IMR-90 (cell line): Measurements from ENCODE around the gene KRT73. TPM values are rescaled to one million over a fixed set of nuclear protein-coding genes. Genes with fewer than 3 reads are reported as not detected.

Experiments used
- ATAC-seq: fragments of 200-7000 bp; cut with Tn5 transposase; 2 replicates; pipeline ENCODE4 v1.9.1; 2020; ENCODE audit warnings: low read depth, mild to moderate bottlenecking, moderate library complexity
- BruUV-seq: library from RNA; stranded (reverse); fragments of 400-500 nt; replicated peaks from 2 replicates; lab custom pipeline; 2021; lab: Mats Ljungman, UMichigan
- CTCF ChIA-PET: fragments of 300-600 bp; formaldehyde crosslinking; extraction: SDS; loops from one replicate; lab custom pipeline; 2021; ENCODE audit warnings: antibody characterized with exemption; lab: Yijun Ruan, JAX
- POLR2A ChIA-PET: fragments of 300-600 bp; sonication (Branson Sonifier 250); formaldehyde crosslinking; loops from one replicate; lab custom pipeline; 2022; ENCODE audit warnings: antibody characterized with exemption; ENCODE audit not compliant: unreplicated experiment; lab: Charles Lee
- DNase-seq: peaks from one replicate; pipeline ENCODE4 v3.0.0; 2013
- H2AFZ ChIP-seq: replicated peaks from 2 replicates; pipeline ENCODE3; 2013; ENCODE audit warnings: low read length, mild to moderate bottlenecking; ENCODE audit not compliant: poor library complexity
- H2AK5ac ChIP-seq: 2 replicates; pipeline ENCODE4 v1.6.1; 2013; ENCODE audit warnings: low read depth, low read length, inconsistent platforms
- H2AK9ac ChIP-seq: replicated peaks from 2 replicates; pipeline ENCODE3; 2013; ENCODE audit warnings: mild to moderate bottlenecking, low read depth, low read length, moderate library complexity; ENCODE audit not compliant: poor library complexity
- H2BK120ac ChIP-seq: 2 replicates; pipeline ENCODE4 v1.6.1; 2013; ENCODE audit warnings: low read depth, low read length, inconsistent platforms
- H2BK15ac ChIP-seq: 3 replicates; pipeline ENCODE4 v1.6.1; 2013; ENCODE audit warnings: low read depth, low read length, inconsistent platforms
- H2BK20ac ChIP-seq: 2 replicates; pipeline ENCODE4 v1.6.1; 2013; ENCODE audit warnings: low read depth, mild to moderate bottlenecking, inconsistent platforms, low read length, moderate library complexity
- H2BK5ac ChIP-seq: 2 replicates; pipeline ENCODE4 v1.6.1; 2013; ENCODE audit warnings: mild to moderate bottlenecking, low read depth, low read length, inconsistent platforms; ENCODE audit not compliant: poor library complexity, severe bottlenecking
- H3K14ac ChIP-seq: replicated peaks from 2 replicates; pipeline ENCODE4 v1.6.1; 2013; ENCODE audit warnings: low read depth, low read length, inconsistent platforms
- H3K18ac ChIP-seq: 2 replicates; pipeline ENCODE4 v1.6.1; 2013; ENCODE audit warnings: low read depth, low read length, control low read depth
- H3K23ac ChIP-seq: 2 replicates; pipeline ENCODE4 v1.6.1; 2013; ENCODE audit warnings: low read depth, low read length, inconsistent platforms
- H3K27ac ChIP-seq: 2 replicates; pipeline ENCODE4 v1.5.1; 2013; ENCODE audit warnings: mild to moderate bottlenecking, control low read depth, low read length; ENCODE audit not compliant: insufficient read depth
- H3K27me3 ChIP-seq: 2 replicates; pipeline ENCODE4 v1.6.1; 2013; ENCODE audit warnings: low read length; ENCODE audit not compliant: control insufficient read depth, insufficient read depth
- H3K36me3 ChIP-seq: 2 replicates; pipeline ENCODE4 v1.6.1; 2013; ENCODE audit warnings: low read length, mixed read lengths; ENCODE audit not compliant: control insufficient read depth, insufficient read depth
- H3K4ac ChIP-seq: 2 replicates; pipeline ENCODE4 v1.6.1; 2013; ENCODE audit warnings: low read depth, low read length, inconsistent platforms
- H3K4me1 ChIP-seq: 2 replicates; pipeline ENCODE4 v1.6.1; 2013; ENCODE audit warnings: low read length, mixed read lengths; ENCODE audit not compliant: control insufficient read depth, insufficient read depth
- H3K4me2 ChIP-seq: 2 replicates; pipeline ENCODE4 v1.6.1; 2013; ENCODE audit warnings: low read depth, mild to moderate bottlenecking, control low read depth, low read length, moderate library complexity
- H3K4me3 ChIP-seq: 2 replicates; pipeline ENCODE4 v1.5.1; 2013; ENCODE audit warnings: low read depth, mild to moderate bottlenecking, control low read depth, low read length, moderate library complexity; ENCODE audit not compliant: insufficient read depth
- H3K56ac ChIP-seq: 2 replicates; pipeline ENCODE4 v1.6.1; 2013; ENCODE audit warnings: low read length, inconsistent platforms; ENCODE audit not compliant: insufficient read depth; ENCODE audit errors: extremely low read depth
- H3K79me1 ChIP-seq, 2 experiments: 2 replicates each; pipeline ENCODE4 v1.6.1; 2013; ENCODE audit warnings: low read length in 2 of 2, inconsistent platforms in 1 of 2, low read depth in 1 of 2
- H3K9ac ChIP-seq: 2 replicates; pipeline ENCODE4 v1.6.1; 2013; ENCODE audit warnings: low read depth, low read length, control low read depth
- H3K9me1 ChIP-seq: 2 replicates; pipeline ENCODE4 v1.6.1; 2013; ENCODE audit warnings: low read length, inconsistent platforms; ENCODE audit not compliant: insufficient read depth
- H3K9me3 ChIP-seq: 2 replicates; pipeline ENCODE4 v1.6.1; 2013; ENCODE audit warnings: low read length; ENCODE audit not compliant: control insufficient read depth, insufficient read depth
- H4K20me1 ChIP-seq: 2 replicates; pipeline ENCODE4 v1.6.1; 2013; ENCODE audit warnings: low read length, inconsistent platforms; ENCODE audit not compliant: insufficient read depth
- H4K5ac ChIP-seq: 2 replicates; pipeline ENCODE4 v1.6.1; 2013; ENCODE audit warnings: mild to moderate bottlenecking, low read depth, low read length, control low read depth
- H4K8ac ChIP-seq, 2 experiments: 2 replicates each; pipeline ENCODE4 v1.6.1; 2013; ENCODE audit warnings: low read depth in 2 of 2, low read length in 2 of 2, control low read depth in 1 of 2, inconsistent platforms in 1 of 2
- H4K91ac ChIP-seq: 2 replicates; pipeline ENCODE4 v1.6.1; 2013; ENCODE audit warnings: low read depth, low read length, inconsistent platforms; ENCODE audit not compliant: insufficient read depth
- BHLHE40 ChIP-seq: fragments of 150-350 bp; IDR thresholded peaks from 2 replicates; pipeline ENCODE4 v1.6.1; 2016; ENCODE audit warnings: mild to moderate bottlenecking, low read depth, low read length
- CEBPB ChIP-seq: IDR thresholded peaks from 2 replicates; pipeline ENCODE4 v1.6.1; 2012; ENCODE audit warnings: low read depth, low read length, improper control_type of control experiment
- CHD1 ChIP-seq: IDR thresholded peaks from 2 replicates; pipeline ENCODE4 v1.6.1; 2012; ENCODE audit warnings: low read depth, low read length, improper control_type of control experiment
- CTCF ChIP-seq: conservative IDR thresholded peaks from 2 replicates; pipeline ENCODE4 v1.5.1; 2012; ENCODE audit warnings: mild to moderate bottlenecking, low read depth, low read length, improper control_type of control experiment
- ELK1 ChIP-seq: fragments of 150-350 bp; IDR thresholded peaks from 2 replicates; pipeline ENCODE4 v1.6.1; 2016; ENCODE audit warnings: low read depth, mild to moderate bottlenecking, low read length, moderate library complexity, borderline replicate concordance
- FOS ChIP-seq: fragments of 150-350 bp; IDR thresholded peaks from 2 replicates; pipeline ENCODE4 v1.6.1; 2016; ENCODE audit warnings: low read depth, low read length
- MAFK ChIP-seq: IDR thresholded peaks from 2 replicates; pipeline ENCODE4 v1.6.1; 2012; ENCODE audit warnings: low read depth, low read length, improper control_type of control experiment
- MAZ ChIP-seq: IDR thresholded peaks from 2 replicates; pipeline ENCODE4 v1.6.1; 2012; ENCODE audit warnings: low read depth, mild to moderate bottlenecking, low read length, improper control_type of control experiment, moderate library complexity, borderline replicate concordance
- MXI1 ChIP-seq: IDR thresholded peaks from 2 replicates; pipeline ENCODE4 v1.6.1; 2012; ENCODE audit warnings: low read depth, mild to moderate bottlenecking, low read length, moderate library complexity, borderline replicate concordance
- NFE2L2 ChIP-seq: fragments of 150-350 bp; IDR thresholded peaks from 2 replicates; pipeline ENCODE4 v1.6.1; 2016; ENCODE audit warnings: low read depth, mild to moderate bottlenecking, low read length
- POLR2A ChIP-seq: IDR thresholded peaks from 2 replicates; pipeline ENCODE4 v1.6.1; 2012; ENCODE audit warnings: mild to moderate bottlenecking, low read depth, low read length
- RAD21 ChIP-seq: IDR thresholded peaks from 2 replicates; pipeline ENCODE4 v1.6.1; 2012; ENCODE audit warnings: low read length, improper control_type of control experiment
- RCOR1 ChIP-seq: IDR thresholded peaks from 2 replicates; pipeline ENCODE4 v1.6.1; 2012; ENCODE audit warnings: mild to moderate bottlenecking, low read length, improper control_type of control experiment; ENCODE audit not compliant: insufficient replicate concordance
- RFX5 ChIP-seq: IDR thresholded peaks from 2 replicates; pipeline ENCODE4 v1.8.0; 2012; ENCODE audit warnings: low read depth, mild to moderate bottlenecking, low read length, moderate library complexity
- SMC3 ChIP-seq: fragments of 150-350 bp; IDR thresholded peaks from 2 replicates; pipeline ENCODE4 v1.6.1; 2016; ENCODE audit warnings: low read depth, mild to moderate bottlenecking, antibody characterized with exemption, low read length, moderate library complexity
- USF2 ChIP-seq: fragments of 150-350 bp; IDR thresholded peaks from 2 replicates; pipeline ENCODE4 v1.6.1; 2017; ENCODE audit warnings: mild to moderate bottlenecking, antibody characterized with exemption, low read length, low read depth
- WGBS, 2 experiments: methylation state at CpG; one replicate each; pipeline versions ENCODE4 v1.1.5 to v1.1.7; 2013; ENCODE audit warnings: missing lambda C conversion rate in 2 of 2; ENCODE audit not compliant: insufficient read length in 1 of 2; ENCODE audit errors: extremely low coverage in 2 of 2; 5-methylcytosine and 5-hydroxymethylcytosine counted together
- dilution Hi-C: fragments of 300-500 bp; cut with HindIII; formaldehyde crosslinking; loops from one replicate; pipeline ENCODE4 v1.14.3; 2018; ENCODE audit warnings: low sequenced_read_pairs; ENCODE audit not compliant: unreplicated experiment
- in situ Hi-C: fragments of 300-500 bp; cut with MboI; formaldehyde crosslinking; loops from 3 replicates; pipeline ENCODE4 v1.14.3; 2019; ENCODE audit warnings: low sequenced_read_pairs, inconsistent platforms, mixed read lengths
- intact Hi-C: fragments of 100-400 bp; cut with micrococcal nuclease; formaldehyde crosslinking; loops from 2 replicates; pipeline ENCODE4 v1.10.0; 2022
- polyA plus RNA-seq, 3 experiments: library from polyadenylated mRNA; depleted of rRNA; stranded (reverse); fragments of >200 nt; gene quantifications; 2 replicates each; pipeline ENCODE4 v1.2.3, GENCODE V29; 2012; ENCODE audit warnings: low replicate concordance in 1 of 3
- total RNA-seq: library from RNA; depleted of rRNA; stranded (reverse); fragments of >200 nt; gene quantifications from 2 replicates; pipeline ENCODE4 v1.2.3, GENCODE V29; 2012

Gene KRT73
- total and polyA plus RNA-seq, 2 of the 4 experiments (the other 2 are of a cell fraction): not detected

- Histone ChIP-seq H3K27me3 (peaks cover 41% of the 10 kb centered on the region), H2BK5ac (no peak overlapping the region)
Measured at GRCh38 chr12:52601671-52602070, 16.7 kb downstream of the KRT73 start.

More at GRCh38 chr12:52601671-52602070, 16.7 kb downstream of the KRT73 start:
- no peaks in the 10 kb centered on the region for H4K20me1 ChIP-seq
- TF ChIP-seq CTCF (no peak), MAFK (no peak), NFE2L2 (no peak), RCOR1 (no peak), USF2 (no peak), BHLHE40 (no peak), ELK1 (no peak), MAZ (no peak), RAD21 (no peak), CEBPB (no peak), SMC3 (no peak), CHD1 (no peak), FOS (no peak), RFX5 (no peak), POLR2A (no peak), MXI1 (no peak)
- no peaks in the 10 kb centered on the region for H3K36me3 ChIP-seq
- ATAC-seq (no peak), DNase-seq (no peak)
- no peak overlapping the region for H4K5ac ChIP-seq
- ChIA-PET CTCF (no interaction called here), POLR2A (no interaction called here)
- intact Hi-C loops: no loop called here
- H3K4ac ChIP-seq: no peak overlapping the region
- no peak overlapping the region for H3K4me2 ChIP-seq
- H3K4me3 ChIP-seq: no peak overlapping the region
- WGBS, 2 experiments: 29% methylated on average over 1 of the region's 4 CpGs; no CpG with 5 or more reads in 1 of the 2 experiments
- no peak overlapping the region for H3K18ac ChIP-seq
- H3K79me1 ChIP-seq: no peaks in the 10 kb centered on the region
- H3K9ac ChIP-seq: no peak overlapping the region
- no peak overlapping the region for H4K91ac ChIP-seq
- no peak overlapping the region for H4K8ac ChIP-seq
- H2AFZ ChIP-seq: no peak overlapping the region
- H3K14ac ChIP-seq: no peak overlapping the region
- H3K4me1 ChIP-seq: no peaks in the 10 kb centered on the region
- no peak overlapping the region for H3K56ac ChIP-seq
- H2BK20ac ChIP-seq: no peak overlapping the region
- in situ Hi-C loops: no loop called here
- BruUV-seq: no TSS peak
- no peak overlapping the region for H2BK120ac ChIP-seq
- no peak overlapping the region for H3K27ac ChIP-seq
- H3K23ac ChIP-seq: no peak overlapping the region
- no peak overlapping the region for H2AK9ac ChIP-seq
- H3K9me1 ChIP-seq: no peaks in the 10 kb centered on the region
- H3K9me3 ChIP-seq: no peaks in the 10 kb centered on the region
- H2AK5ac ChIP-seq: no peak overlapping the region
- dilution Hi-C loops: no loop called here
- no peak overlapping the region for H2BK15ac ChIP-seq
